ENCODE results near the gene KIZ. TPM values are rescaled to one million over a fixed set of nuclear protein-coding genes. Genes with fewer than 3 reads are reported as not detected.

Gene KIZ
- total RNA-seq, 4 donors from 2014 or later, result 37.5 to 45.6 (median 41.2) TPM

DNA sequence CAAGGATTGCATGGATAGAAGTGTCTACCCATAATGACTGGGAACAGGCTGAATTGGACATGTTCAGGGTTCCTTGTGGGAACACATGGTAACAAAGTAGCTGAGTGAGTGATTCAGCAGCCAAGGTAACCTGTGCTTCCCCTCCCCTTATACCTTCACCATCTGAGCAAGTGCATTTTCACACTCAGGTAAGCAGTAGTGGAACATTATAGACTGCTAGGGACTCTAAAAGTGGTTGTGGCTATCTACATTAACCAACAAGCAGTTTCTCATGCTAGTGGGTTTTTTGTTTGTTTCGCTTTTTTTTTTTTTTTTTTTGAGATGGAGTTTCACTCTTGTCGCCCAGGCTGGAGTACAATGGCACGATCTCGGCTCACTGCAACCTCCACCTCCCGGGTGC lies 41.4 kb downstream of the KIZ start:
- no peak for TF ChIP-seq CTCF (IDR thresholded peaks at IDR 0.05; ENCODE audit: low read depth)

- TF ChIP-seq CTCF (IDR thresholded peaks at IDR 0.05; ENCODE audit: low read depth), result no peak
Observed at GRCh38 chr20:21172626-21173025, 46.7 kb downstream of the KIZ start.

DNA sequence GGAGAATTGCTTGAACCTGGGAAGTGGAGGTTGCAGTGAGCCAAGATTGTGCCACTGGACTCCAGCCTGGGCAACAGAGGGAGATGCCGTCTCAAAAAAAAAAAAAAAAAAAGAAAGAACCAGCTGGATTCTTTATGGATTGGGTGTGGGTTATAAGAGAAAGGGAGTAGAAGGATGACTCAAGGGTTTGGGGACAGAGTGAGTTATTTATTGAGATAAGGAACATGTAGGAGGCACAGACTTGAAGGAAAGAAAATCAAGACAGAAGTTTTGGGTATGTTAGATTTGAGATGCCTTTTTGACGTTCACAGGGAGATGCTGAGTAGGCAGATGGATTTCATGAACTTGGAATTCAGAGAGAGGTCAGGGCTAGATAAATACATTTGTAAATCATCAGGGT lies 47.6 kb downstream of the KIZ start:
- TF ChIP-seq CTCF (IDR thresholded peaks at IDR 0.05; ENCODE audit: low read depth), result no peak

GRCh38 chr20:21174516-21175239 lies 48.8 kb downstream of the KIZ start:
- no peak for TF ChIP-seq CTCF (IDR thresholded peaks at IDR 0.05; ENCODE audit: low read depth)

GRCh38 chr20:21175433-21175832 lies 49.6 kb downstream of the KIZ start:
- no peak for TF ChIP-seq CTCF (IDR thresholded peaks at IDR 0.05; ENCODE audit: low read depth)

DNA sequence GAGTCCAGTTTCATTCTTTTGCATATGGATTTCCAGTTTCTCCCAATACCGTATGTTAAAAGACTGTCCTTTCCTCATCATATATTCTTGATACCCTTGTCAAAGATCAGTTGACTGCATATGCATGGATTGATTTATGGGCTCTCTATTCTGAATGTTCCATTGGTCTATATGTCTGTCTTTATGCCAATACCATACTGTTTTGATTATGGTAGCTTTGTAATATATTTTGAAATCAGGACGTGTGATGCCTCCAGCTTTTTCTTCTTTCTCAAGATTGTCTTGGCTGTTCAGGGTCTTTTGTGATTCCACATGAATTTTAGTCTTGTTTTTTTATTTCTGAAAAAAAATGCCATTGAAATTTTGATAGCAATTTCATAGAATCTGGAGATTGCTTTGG lies 51.9 kb downstream of the KIZ start:
- TF ChIP-seq CTCF (IDR thresholded peaks at IDR 0.05; ENCODE audit: low read depth), result no peak

DNA sequence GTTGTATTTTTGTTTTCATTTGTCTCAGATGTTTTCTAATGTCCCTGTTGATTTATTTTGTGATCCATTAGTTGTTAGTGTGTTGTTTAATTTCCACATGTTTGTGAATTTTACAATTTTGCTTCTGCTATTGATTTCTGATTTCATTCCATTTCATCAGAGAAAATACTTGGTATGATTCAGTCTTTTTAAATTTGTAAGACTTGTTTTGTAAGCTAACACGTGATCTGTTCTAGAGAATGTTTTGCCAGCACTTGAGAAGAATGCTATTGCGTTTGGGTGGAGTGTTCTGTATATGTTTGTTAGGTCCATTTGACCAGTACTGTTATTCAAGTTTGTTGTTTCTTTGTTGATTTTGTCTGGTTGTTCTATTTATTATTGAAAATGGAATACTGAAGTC lies 53.9 kb downstream of the KIZ start:
- TF ChIP-seq CTCF (IDR thresholded peaks at IDR 0.05; ENCODE audit: low read depth), result no peak
